ENCODE measurements around the gene MYO5B. TPM values are rescaled to one million over a fixed set of nuclear protein-coding genes. Genes with fewer than 3 reads are reported as not detected.
A peak's percentile ranks its signal among the peaks of the same experiment; 100 is the strongest.

The MYO5B gene
- total RNA-seq, 1 donor from 2014 or later: 1.5 TPM

GRCh38 chr18:49862656-49863385, 332.1 kb downstream of the MYO5B start:
- Mint-ChIP-seq H3K4me3 (ENCODE audit: unreplicated experiment) (no peak overlapping the region), H3K36me3 (ENCODE audit: low read depth, unreplicated experiment) (no peaks in the 10 kb centered on the region), H3K27me3 (ENCODE audit: unreplicated experiment) (no peaks in the 10 kb centered on the region), H3K4me1 (ENCODE audit: unreplicated experiment) (peaks cover 18% of the 10 kb centered on the region), H3K9me3 (ENCODE audit: unreplicated experiment) (no peaks in the 10 kb centered on the region), H3K27ac (ENCODE audit: unreplicated experiment) (no peak overlapping the region)
- TF ChIP-seq CTCF (IDR thresholded peaks at IDR 0.05; ENCODE audit: unreplicated experiment): no peak
- no peak for DNase-seq (ENCODE audit: low spot score)

GRCh38 chr18:49861659-49862058, 333.3 kb downstream of the MYO5B start:
- Mint-ChIP-seq H3K27ac (ENCODE audit: unreplicated experiment) (no peak overlapping the region), H3K4me1 (ENCODE audit: unreplicated experiment) (peaks cover 18% of the 10 kb centered on the region), H3K36me3 (ENCODE audit: low read depth, unreplicated experiment) (no peaks in the 10 kb centered on the region), H3K9me3 (ENCODE audit: unreplicated experiment) (no peaks in the 10 kb centered on the region), H3K4me3 (ENCODE audit: unreplicated experiment) (no peak overlapping the region), H3K27me3 (ENCODE audit: unreplicated experiment) (no peaks in the 10 kb centered on the region)
- no peak for DNase-seq (ENCODE audit: low spot score)
- TF ChIP-seq CTCF (IDR thresholded peaks at IDR 0.05; ENCODE audit: unreplicated experiment): peak; percentile 65

- Mint-ChIP-seq H3K27me3 (ENCODE audit: unreplicated experiment) (no peaks in the 10 kb centered on the region), H3K9me3 (ENCODE audit: unreplicated experiment) (no peaks in the 10 kb centered on the region)
Measured at GRCh38 chr18:49859725-49860124, 335.2 kb downstream of the MYO5B start.

GRCh38 chr18:49859021-49859359, 336.0 kb downstream of the MYO5B start:
- Mint-ChIP-seq H3K36me3 (ENCODE audit: low read depth, unreplicated experiment) (no peaks in the 10 kb centered on the region), H3K27ac (ENCODE audit: unreplicated experiment) (peak overlapping the region; percentile 78), H3K27me3 (ENCODE audit: unreplicated experiment) (no peaks in the 10 kb centered on the region), H3K4me3 (ENCODE audit: unreplicated experiment) (no peak overlapping the region), H3K9me3 (ENCODE audit: unreplicated experiment) (no peaks in the 10 kb centered on the region), H3K4me1 (ENCODE audit: unreplicated experiment) (peaks cover 18% of the 10 kb centered on the region)
- peak; percentile 66 for TF ChIP-seq CTCF (IDR thresholded peaks at IDR 0.05; ENCODE audit: unreplicated experiment)
- DNase-seq (ENCODE audit: low spot score): no peak

More at GRCh38 chr18:49859725-49860124, 335.2 kb downstream of the MYO5B start:
- Mint-ChIP-seq H3K4me1 (ENCODE audit: unreplicated experiment) (peaks cover 18% of the 10 kb centered on the region), H3K27ac (ENCODE audit: unreplicated experiment) (peak overlapping the region; percentile 78), H3K4me3 (ENCODE audit: unreplicated experiment) (no peak overlapping the region), H3K36me3 (ENCODE audit: low read depth, unreplicated experiment) (no peaks in the 10 kb centered on the region)
- no peak for DNase-seq (ENCODE audit: low spot score)
- no peak for TF ChIP-seq CTCF (IDR thresholded peaks at IDR 0.05; ENCODE audit: unreplicated experiment)

GRCh38 chr18:49858309-49859020, 336.5 kb downstream of the MYO5B start:
- TF ChIP-seq CTCF (IDR thresholded peaks at IDR 0.05; ENCODE audit: unreplicated experiment): peak; percentile 96
- DNase-seq (ENCODE audit: low spot score): peak; percentile 84
- Mint-ChIP-seq H3K4me3 (ENCODE audit: unreplicated experiment) (no peak overlapping the region), H3K27me3 (ENCODE audit: unreplicated experiment) (no peaks in the 10 kb centered on the region), H3K4me1 (ENCODE audit: unreplicated experiment) (peaks cover 18% of the 10 kb centered on the region), H3K27ac (ENCODE audit: unreplicated experiment) (peak overlapping the region; percentile 62), H3K36me3 (ENCODE audit: low read depth, unreplicated experiment) (no peaks in the 10 kb centered on the region), H3K9me3 (ENCODE audit: unreplicated experiment) (no peaks in the 10 kb centered on the region)
